Spleen (tissue), 7 donors: Measurements from ENCODE around the gene PILRA.
"Not testable (repeated sequence)": the region's sequence is repeated elsewhere in the genome, so short reads cannot be mapped to it uniquely, and the experiment has no call there.

Experiments used
- CTCF ChIP-seq, 11 experiments: fragments of 200-600 bp in 7 of 11; fragments of 450-650 bp in 4 of 11; sonication (generic) in 4 of 11; IDR thresholded peaks in 8 of 11; conservative IDR thresholded peaks in 3 of 11; 1 replicate in 7 of 11; 2 replicates in 4 of 11; pipeline versions ENCODE4 v1.4.0 to v1.8.0; 2016 to 2021; ENCODE audit warnings: antibody characterized with exemption in 11 of 11, inconsistent platforms in 4 of 11, mild to moderate bottlenecking in 1 of 11
- POLR2A ChIP-seq, 3 donors: fragments of 450-650 bp; IDR thresholded peaks; one replicate each; pipeline ENCODE4 v1.5.1; 2017; ENCODE audit warnings: antibody characterized with exemption in 3 of 3, mild to moderate bottlenecking in 1 of 3
- POLR2AphosphoS5 ChIP-seq, 3 donors: sonication (generic); formaldehyde crosslinking; IDR thresholded peaks; one replicate each; pipeline ENCODE4 v1.5.1; 2017; ENCODE audit warnings: antibody characterized with exemption in 3 of 3
- donor health status: DM: no; HTN: no; CAD: no; lungs with moderate emphysema.
- donor health status: DM: no; HTN: no; CAD: no.
- donor health status: DM: no; HTN: no; CAD: no.

DNA sequence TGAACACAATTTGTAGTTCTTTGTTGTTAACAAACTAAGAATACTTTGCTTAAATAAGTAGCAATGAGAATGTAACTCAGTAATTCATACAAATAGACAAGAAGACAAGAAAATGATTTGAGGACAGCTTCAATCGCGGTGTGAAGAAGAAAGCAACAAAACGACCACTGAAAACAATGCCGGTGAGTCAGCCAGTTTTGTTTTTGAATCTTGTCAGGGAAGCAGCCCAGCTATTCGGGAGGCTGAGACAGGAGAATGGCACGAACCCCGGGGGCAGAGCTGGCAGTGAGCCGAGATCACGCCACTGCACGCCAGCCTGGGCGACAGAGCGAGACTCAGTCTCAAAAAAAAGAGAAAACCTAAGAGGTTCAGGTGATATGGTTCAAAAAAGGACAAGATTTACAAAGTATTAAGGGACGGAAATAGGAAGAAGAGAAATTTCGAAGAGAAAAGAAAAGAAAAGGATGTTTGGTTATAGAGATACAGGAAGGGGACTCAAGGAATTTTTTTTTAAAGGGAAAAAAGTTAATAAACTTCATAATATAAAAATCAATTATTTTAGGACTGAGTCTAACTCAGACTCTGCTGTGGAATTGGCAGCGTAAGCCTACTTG, 35.1 kb upstream of the PILRA start:
- TF ChIP-seq CTCF (IDR thresholded peaks at IDR 0.05 in 8 of 11, conservative IDR thresholded peaks at IDR 0.05 in 3 of 11); POLR2A (IDR thresholded peaks at IDR 0.05); POLR2AphosphoS5 (IDR thresholded peaks at IDR 0.05): not testable (repeated sequence)
